IPS-18c (cell line): ENCODE results near the gene PDAP1.

Experiments used
- H3K4me3 ChIP-seq: 2 replicates; pipeline ENCODE4 v1.7.0; 2013; ENCODE audit warnings: low read depth, mild to moderate bottlenecking, low read length, moderate library complexity; ENCODE audit not compliant: insufficient read depth
- H3K9me3 ChIP-seq: one replicate; pipeline ENCODE4 v1.6.1; 2013; ENCODE audit warnings: mild to moderate bottlenecking, low read length, moderate library complexity; ENCODE audit not compliant: control insufficient read depth, insufficient read depth

Gene PDAP1, protein sequence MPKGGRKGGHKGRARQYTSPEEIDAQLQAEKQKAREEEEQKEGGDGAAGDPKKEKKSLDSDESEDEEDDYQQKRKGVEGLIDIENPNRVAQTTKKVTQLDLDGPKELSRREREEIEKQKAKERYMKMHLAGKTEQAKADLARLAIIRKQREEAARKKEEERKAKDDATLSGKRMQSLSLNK

DNA sequence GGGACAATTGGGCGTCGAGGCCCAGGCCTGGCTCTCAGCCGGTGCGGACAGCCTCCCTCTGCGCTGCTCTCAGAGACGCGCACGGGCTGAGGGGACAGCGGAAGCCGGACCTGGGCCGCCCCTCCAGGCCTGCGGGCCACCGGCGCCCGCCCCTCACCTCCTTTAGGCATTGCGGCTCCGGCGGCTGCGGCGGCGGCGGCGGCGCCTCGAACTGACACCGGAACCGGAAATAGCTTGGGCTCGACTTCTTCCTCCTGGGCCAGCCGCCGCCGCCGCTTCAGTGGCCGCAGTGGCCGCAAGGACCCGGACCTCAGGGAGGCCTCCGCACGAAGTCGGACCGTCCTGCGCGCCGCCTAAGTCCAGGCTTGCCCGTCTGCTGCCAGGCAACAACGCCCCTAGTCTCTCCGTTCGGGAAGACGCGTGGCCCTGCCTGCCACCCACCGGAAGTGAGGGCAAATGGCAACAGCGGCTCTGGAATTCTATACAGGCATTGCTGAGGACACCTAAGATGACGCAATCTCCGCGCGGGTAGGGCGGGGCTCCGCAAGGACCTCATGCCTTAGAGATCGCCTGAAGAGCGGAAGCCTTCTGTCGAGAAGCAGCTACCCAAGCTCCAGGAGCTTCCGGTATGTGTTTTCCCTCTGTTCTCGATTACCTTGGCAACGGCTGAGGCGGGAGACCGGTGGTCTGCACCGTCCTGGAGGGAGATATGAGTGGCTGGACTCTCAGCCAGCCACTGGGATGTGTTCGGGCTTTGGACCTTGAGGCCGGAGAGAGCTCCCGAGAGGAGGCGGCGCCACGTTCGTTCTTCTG, at the start of gene PDAP1, which contains the start of gene BUD31:
Gene PDAP1 (minus strand): TSS at position 219 of the 813 bp plus-strand sequence. CDS start 49 bp downstream, at position 170.
Gene BUD31 (plus strand): TSS at position 591 of the 813 bp plus-strand sequence. CDS start 2,124 bp downstream, outside the sequence.
- peak within 1 kb of the TSS; percentile 98 for H3K4me3 ChIP-seq
- H3K9me3 ChIP-seq, result no peaks in the 10 kb centered on the region

DNA sequence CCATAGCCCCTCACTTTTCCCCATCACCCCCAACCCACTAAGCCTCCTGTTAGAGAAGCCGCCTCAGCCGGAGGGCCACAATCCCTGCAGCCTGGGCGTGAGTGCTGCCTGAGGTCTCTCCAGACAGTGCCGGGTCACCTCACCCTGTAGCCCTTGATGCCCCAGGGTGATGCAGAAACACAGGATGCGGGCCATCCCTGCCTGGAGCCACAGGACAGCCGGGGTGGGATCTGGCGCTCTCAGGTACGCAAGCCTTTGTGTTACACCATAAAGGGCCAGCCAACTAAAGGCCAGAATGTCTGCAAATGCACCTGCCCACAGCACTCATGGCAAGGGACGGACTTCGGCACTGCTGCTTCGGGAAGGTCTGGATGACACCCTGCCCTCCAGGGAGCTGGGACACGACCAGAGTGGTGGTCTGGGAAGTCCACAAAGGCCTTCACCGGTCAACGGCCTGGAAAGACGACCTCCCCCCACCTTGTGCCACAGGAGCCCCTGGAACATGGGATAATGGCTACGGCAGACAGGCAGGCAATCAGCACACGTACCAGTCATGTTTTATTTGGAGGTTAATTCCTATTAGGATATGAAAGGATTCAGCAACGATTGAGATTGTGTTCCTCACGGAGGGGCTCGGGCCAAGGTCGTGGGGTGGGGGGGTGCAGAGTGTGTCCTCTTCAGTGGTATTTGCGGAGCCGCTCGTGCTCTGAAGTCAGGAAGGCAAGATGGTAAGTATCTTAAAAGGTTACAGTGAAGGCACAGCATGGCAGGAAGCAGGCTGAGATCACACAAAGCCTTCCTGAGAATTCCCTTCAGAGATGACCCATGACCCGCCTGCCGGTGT, 49.5 kb upstream of the PDAP1 start:
- no peaks in the 10 kb centered on the region for H3K9me3 ChIP-seq
- H3K4me3 ChIP-seq, result no peak overlapping the region

DNA sequence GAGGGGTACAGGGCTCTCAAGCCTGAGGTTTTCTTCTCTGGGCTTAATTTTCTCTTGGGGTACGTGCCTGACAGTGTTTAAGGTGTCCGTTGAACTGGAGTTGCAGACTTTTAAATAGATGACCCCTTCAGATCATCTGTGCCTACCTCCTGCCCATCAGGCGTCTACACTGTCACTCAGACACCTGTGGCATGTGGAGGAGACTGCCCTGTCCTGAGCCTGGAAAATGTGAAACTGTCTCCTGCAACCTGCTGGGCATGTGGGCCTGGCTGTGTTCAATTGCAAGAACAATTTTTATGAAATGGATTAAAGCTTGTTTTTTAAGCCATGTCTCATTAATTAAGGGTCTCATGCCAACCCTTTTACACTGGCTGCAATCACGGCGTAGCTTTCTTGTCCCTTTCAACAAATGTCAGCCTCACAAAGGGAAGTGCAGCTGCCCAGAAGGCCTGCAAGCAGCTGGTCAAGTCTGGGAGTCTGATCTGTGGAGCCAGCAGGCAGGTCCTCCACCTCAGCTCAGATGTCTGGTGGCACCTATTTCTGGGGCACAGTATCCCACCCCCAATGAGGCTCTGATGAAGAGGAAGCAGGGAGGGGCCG, 48.8 kb upstream of the PDAP1 start:
- Histone ChIP-seq H3K9me3 (no peaks in the 10 kb centered on the region), H3K4me3 (no peak overlapping the region)

DNA sequence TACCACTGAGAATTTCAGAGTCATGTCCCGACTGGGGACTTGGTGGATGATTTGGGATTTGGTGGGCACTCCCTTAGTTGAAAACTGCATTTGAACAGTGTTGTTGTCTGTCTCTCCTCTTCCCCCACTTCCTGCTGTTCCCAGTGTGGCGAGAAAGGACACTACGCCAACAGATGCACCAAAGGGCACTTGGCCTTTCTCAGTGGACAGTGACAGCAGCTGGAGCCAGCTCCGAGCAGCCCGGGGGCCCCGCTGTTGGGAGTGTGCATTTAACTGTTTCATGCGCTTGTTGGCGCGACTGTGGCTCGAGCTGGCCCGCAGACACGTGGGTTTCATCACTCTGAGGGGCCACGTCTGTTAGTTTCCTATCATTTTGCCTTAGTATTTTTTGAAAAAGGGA, 47.9 kb upstream of the PDAP1 start:
- no peaks in the 10 kb centered on the region for H3K9me3 ChIP-seq
- no peak overlapping the region for H3K4me3 ChIP-seq

DNA sequence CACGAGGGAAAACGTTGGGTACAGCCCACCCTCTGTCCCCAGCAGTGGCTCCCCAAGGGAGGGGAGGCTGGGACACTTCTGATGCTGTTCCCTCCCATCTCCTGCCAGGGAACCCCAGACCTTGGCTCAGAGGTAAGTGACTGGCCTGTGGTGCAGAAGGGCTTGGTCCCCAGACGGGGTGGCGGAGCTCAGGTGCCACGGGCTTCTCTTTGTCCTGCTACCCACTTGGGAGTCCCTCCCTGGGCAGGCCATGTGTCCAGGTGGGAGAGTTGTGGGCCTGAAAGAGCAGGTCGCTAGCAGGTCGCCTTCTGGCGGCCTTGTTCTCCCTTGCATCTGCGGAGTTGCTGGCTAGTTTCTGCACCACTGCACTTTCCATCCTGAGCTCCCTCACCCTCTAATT, 47.5 kb upstream of the PDAP1 start:
- Histone ChIP-seq H3K9me3 (no peaks in the 10 kb centered on the region), H3K4me3 (no peak overlapping the region)

DNA sequence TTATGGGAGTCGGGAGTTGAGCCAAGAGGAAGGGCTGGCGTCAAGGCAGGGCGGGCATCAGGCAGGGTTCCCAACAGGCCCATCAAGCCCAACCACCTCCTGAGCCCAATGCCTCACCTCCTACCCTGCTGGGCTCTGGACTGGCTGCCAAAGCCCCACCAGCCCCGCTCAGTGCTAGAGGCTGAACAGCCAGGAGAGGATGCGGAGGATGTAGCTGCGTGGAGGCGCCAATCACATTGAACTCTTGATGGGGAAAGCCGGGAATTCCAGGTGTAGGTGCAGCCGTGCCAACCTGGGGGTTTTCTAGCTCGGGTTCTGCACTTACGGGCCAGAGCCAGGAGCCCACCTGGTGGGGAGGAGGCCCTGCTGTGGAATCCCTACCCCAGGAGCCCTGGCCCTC, 44.7 kb upstream of the PDAP1 start:
- H3K9me3 ChIP-seq, result no peaks in the 10 kb centered on the region
- H3K4me3 ChIP-seq, result no peak overlapping the region

DNA sequence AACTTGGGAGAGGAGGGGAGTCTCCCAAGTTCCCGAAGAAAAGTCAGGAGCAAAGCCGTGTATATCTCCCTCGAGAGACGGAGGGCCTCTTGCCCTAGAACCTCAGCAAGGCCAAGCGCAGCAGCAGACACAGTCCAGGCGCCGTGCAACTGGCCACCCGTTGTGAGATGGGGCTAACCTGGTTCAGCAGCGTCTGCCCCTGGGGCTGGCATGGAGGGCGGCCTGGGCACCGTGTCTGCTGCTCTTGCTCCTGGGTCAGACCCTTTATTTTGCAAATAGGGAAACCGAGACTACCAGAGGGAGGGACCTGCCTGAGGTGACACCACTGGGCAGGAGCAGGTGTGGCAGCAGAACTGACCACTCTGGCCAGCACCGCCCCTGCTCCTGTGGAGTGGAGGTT, 44.1 kb upstream of the PDAP1 start:
- no peaks in the 10 kb centered on the region for H3K9me3 ChIP-seq
- no peak overlapping the region for H3K4me3 ChIP-seq

DNA sequence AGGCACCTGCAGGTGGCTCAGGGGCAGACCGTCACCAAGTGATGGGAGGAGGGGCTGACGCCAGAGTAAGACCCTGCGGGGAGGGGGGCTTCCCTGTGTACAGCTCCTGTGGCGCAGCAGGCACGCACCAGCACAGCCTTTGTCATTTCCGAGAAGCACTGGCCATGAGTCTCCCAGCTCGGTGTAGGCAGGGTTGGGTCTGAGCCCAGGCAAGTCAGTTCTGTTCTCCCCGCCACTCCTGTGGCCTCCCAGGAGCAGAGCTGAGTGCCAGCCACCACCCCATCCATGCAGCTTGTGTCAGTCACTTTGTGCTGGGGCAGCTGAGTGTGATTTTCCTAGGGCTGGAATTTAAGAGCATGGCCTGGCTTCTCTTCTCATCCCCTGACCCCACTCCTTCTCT, 43.5 kb upstream of the PDAP1 start:
- H3K9me3 ChIP-seq, result no peaks in the 10 kb centered on the region
- H3K4me3 ChIP-seq, result no peak overlapping the region

DNA sequence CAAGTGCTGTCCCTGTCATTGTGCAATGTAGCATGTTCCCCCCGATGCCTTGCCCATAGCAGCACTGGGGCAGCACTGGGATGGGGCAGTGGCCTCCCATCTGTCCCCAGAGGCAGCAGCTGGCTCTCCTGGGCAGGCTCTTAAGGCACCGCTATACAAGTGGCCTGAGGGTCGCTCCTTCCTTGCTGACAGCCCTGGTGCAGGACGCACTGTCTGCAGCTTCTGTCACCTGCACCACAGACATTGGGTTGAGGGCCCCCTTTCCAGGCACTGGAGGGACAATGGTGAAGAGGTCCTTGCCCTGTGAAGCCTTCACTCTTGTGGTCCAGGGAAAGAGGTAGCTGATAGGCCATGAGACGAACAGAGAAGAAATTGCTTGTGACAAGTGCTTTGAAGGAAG, 40.9 kb upstream of the PDAP1 start:
- Histone ChIP-seq H3K4me3 (no peak overlapping the region), H3K9me3 (no peaks in the 10 kb centered on the region)

DNA sequence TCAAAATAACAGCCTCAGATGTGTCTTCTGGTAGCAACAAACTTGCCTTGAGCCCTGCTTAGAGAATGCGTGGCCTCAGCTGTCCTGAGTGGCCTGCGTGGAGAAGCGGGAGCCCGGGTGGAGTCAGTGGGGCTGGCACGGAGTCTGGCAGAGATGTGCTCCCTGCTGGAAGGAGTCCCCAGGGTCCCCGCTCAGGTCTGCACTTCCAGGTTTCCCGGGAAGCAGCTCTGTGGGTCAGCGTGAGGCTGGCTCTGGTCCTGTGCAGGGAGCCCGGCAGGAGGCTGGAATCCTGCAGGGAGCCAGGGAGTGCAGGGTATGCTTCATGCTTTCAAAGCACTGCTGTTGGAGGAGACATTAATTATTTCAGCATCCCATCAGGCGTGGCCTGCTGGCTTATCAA, 40.5 kb upstream of the PDAP1 start:
- no peaks in the 10 kb centered on the region for H3K9me3 ChIP-seq
- H3K4me3 ChIP-seq, result no peak overlapping the region

DNA sequence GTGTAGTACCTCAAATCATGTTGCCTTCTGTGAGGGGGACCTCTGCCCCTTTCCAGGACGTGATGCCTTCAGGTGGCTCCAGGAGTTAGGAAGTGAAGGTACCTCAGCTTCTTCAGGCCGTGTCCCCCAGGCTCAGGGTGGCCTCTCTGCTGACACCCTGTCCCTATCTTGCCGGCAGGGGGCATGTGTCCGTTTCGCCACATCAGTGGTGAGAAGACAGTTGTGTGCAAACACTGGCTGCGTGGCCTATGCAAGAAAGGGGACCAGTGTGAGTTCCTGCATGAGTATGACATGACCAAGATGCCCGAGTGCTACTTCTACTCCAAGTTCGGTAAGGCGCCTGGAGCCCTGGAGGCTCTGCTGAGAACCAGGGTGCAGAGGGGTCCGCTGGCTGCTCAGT, 39.5 kb upstream of the PDAP1 start:
- Histone ChIP-seq H3K4me3 (no peak overlapping the region), H3K9me3 (no peaks in the 10 kb centered on the region)

DNA sequence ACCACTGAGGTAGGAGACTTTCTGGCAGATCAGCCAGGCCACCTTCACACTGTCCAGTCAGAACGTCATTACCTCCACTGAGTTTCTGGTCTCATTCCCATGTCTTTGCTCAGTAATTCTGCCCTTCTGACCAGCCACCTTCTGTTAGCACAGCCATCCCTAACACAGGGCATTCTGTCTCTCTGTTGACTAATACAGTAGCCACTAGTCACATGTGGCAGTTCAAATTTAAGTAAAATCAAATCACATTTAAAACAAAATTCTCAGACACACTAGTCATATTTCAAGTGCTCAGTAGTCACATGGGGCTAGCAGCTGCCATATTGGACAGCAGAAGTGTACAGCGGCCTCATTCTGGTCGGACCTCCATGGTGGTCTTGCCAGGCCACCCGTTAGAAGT, 37.7 kb upstream of the PDAP1 start:
- no peaks in the 10 kb centered on the region for H3K9me3 ChIP-seq
- H3K4me3 ChIP-seq, result no peak overlapping the region

DNA sequence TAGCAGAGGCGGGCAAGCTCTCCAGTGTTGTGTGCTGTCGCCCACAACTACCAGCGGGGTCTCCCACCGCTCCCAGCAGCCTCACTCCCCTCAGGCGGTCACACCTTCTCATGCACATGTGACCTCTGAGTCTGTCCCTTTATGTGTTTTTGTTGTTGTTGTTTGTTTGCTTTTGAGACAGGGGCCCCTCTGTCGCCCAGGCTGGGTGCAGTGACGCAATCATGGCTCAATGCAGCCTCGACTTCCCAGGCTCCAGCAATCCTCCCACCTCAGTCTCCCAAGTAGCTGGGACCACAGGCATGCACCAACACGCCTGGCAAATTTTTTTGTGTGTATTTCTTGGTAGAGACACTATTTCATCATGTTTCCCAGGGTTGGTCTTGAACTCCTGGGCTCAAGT, 31.8 kb upstream of the PDAP1 start:
- Histone ChIP-seq H3K9me3 (no peaks in the 10 kb centered on the region), H3K4me3 (peak overlapping the region; percentile 99)

DNA sequence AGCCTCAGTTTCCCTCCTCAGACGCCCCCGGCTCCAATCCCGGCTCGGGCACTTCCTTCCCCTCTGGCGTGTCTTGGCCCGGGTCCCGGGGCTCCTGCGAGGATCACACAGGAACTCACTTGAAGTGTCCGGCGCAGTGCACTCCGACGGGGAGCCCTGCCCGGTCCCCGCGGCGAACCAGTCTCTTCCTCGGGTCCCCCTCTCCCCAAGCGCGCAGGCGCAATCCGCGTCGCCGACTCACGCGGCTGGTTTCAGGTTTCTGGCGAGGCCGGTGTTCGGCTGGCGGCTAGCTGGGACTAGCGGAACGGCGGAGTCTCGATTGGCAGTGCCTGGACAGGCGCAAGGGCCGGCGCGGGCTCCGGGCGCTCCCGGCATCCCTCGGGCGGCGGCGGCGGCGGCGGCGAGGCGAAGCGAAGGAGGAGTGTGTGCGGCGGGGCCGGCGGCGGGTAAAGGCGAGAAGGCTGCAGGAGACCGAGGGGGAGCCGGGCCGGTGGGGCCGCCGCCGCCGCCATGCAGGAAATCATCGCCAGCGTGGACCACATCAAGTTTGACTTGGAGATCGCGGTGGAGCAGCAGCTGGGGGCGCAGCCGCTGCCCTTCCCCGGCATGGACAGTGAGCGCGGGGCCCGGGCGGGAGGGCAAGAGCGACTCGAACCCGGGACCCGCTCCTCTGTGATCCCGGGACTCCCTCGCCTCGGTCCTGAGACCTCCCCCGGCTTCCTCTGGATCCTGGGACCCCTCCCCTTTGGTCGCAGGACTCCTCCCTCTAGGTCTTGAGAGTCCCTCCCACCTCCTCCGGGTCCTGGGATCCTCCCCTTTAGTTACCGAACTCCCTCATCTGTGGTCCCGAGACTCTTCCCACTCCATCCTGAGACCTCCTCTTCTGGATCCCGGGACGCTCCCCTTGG, 30.4 kb upstream of the PDAP1 start, which contains the start of the genes CPSF4 and PTCD1:
Gene CPSF4 (plus strand): TSS at position 371 of the 908 bp plus-strand sequence. CDS start 140 bp downstream, at position 511.
Gene PTCD1 (minus strand): TSS at position 226 of the 908 bp plus-strand sequence. CDS start 3,556 bp downstream, outside the sequence.
- peak within 1 kb of the TSS; percentile 99 for H3K4me3 ChIP-seq
- no peaks in the 10 kb centered on the region for H3K9me3 ChIP-seq

DNA sequence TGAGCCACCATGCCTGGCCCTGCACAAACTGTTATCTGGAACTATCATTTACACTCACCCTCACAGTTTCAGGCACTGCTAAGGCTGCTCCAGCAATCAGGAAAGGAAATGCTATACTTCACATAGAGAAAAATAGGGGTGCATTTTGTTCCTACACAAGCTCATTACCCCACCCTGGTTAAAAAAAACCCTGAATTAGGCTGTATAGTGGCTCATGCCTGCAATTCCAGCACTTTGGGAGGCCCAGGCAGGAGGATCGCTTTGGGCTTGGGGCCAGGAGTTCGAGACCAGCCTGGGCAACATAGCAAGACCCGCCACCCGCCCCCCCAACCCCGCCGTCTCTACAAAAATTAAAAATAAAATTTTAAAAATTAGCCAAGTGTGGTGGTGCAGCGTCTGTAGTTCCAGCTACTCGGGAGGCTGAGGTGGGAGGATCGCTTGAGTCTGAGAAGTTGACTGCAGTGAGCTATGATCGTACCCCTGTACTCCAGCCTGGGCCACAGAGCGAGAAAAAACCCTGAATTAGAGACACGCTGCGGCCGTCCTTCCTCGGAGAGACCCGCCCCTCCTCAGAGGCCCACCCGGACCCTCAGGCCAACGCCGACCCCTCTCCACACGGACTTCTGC, 29.7 kb upstream of the PDAP1 start:
- Histone ChIP-seq H3K4me3 (peak overlapping the region; percentile 99), H3K9me3 (no peaks in the 10 kb centered on the region)

DNA sequence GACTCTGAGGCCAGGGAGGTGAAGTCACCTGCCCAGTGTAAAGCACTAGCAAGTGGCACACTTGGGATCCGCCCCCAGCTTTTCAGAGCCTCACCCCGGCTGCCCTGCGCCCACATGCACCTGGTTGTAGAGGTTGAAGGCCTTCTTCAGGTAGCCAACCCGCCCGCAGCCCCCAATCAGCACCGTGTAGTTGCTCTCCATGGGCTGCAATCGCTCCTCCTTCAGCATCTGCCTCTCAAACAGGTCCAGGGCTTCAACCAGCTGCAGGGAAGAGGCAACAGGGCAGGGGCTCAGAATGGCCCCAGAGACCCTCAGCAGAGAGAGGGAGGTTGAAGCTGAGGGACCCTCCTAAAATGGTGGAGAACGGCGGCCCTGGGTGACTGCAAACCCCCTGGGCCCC, 24.8 kb upstream of the PDAP1 start:
- no peaks in the 10 kb centered on the region for H3K9me3 ChIP-seq
- no peak overlapping the region for H3K4me3 ChIP-seq
